Measurements from ENCODE around the gene IGLL5. TPM values are rescaled to one million over a fixed set of nuclear protein-coding genes. Genes with fewer than 3 reads are reported as not detected.

The IGLL5 gene
- total and polyA plus RNA-seq, 2 donors (not counting 3 experiments of a cell fraction or from before 2014, with no cell fraction given): not detected

DNA sequence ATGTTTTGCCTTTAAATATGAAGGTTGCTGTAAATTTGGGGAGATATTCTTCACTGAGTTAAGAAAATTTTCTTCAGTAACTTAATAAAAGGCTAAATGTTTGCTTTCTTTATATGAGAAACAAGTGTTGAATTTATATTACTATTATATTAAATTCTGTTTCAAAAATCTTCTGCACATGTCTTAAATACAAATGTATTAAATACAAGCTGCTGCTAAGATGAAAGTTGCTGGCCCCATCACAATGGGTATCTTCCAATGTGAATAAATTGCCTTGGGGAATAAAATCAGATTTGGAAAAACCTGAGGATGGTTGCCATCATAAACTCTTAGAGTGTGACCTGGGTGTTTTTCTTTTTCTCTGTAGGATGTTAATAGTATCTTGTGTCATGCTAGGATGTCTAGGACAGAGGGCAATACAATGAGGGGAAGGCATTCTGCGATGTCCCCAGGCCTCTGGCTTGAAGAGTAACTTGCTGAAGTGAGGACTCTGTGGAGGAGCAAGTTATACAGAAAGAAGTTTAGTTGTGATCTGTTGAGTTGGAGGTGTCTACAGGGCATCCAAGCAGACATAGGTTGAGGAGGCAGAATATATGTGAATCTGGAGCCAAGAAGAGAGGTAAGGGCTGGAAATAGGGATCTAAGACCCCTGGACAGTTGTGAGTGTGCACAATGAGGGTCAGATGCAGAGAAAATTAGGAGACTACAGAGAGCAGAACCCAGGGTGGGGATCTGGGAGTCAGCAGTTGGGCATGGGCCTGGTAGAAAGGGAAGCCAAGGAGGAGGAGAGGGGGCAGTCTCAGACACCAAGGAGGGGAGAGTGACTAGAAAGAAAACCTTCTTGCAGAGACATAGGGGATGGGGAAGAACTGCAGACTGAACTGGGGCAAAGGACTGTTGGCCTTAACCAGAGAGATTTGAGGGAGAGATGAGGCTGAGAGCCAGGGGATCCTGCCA, 4.8 kb downstream of the IGLL5 start:
- Histone ChIP-seq H3K9me1 (replicated peaks; ENCODE audit: control insufficient read depth, extremely low read depth, insufficient read depth, low read length) (no peaks in the 10 kb centered on the region), H3K4me2 (ENCODE audit: insufficient read depth, low read length) (no peak overlapping the region), H3K27me3 (ENCODE audit: control insufficient read depth in 2 of 2, insufficient read depth in 2 of 2, low read length in 2 of 2) (peaks cover 2 to 5% of the 10 kb centered on the region in 2 experiments), H3K9me3 (replicated peaks; ENCODE audit: control insufficient read depth, insufficient read depth, low read length) (no peaks in the 10 kb centered on the region), H3K79me2 (ENCODE audit: control insufficient read depth, insufficient read depth, low read length) (no peaks in the 10 kb centered on the region), H3K4me3 (replicated peaks in 1 of 3; ENCODE audit: insufficient read depth in 1 of 3, low read depth in 1 of 3, low read length in 3 of 3) (no peak overlapping the region), H4K20me1 (replicated peaks; ENCODE audit: control insufficient read depth, extremely low read depth, insufficient read depth, low read length) (no peaks in the 10 kb centered on the region), H2AFZ (ENCODE audit: low read depth, low read length) (no peak overlapping the region), H3K27ac (ENCODE audit: insufficient read depth, low read depth, low read length) (no peak overlapping the region), H3K4me1 (ENCODE audit: control insufficient read depth, extremely low read depth, insufficient read depth, low read length) (no peaks in the 10 kb centered on the region), H3K9ac (replicated peaks; ENCODE audit: extremely low read depth, insufficient read depth, low read length) (no peak overlapping the region), H3K36me3 (ENCODE audit: control insufficient read depth in 2 of 2, extremely low read depth in 1 of 2, insufficient read depth in 2 of 2, low read length in 2 of 2) (no peaks in the 10 kb centered on the region)
- no TSS peak for BruUV-seq (replicated peaks)
- DNase-seq (ENCODE audit: low read depth, low spot score) (no peak), FAIRE-seq (no peak)
- POLR2A ChIA-PET: no interaction called here
- dilution Hi-C loops (cut with MboI; ENCODE audit: extremely low pct_ligation_motif_present, low sequenced_read_pairs) (no loop called here), intact Hi-C loops (cut with micrococcal nuclease) (no loop called here)
- no peak for TF ChIP-seq MYC (IDR thresholded peaks at IDR 0.05; ENCODE audit: low read depth, low read length)
- TF ChIP-seq POLR2AphosphoS5 (IDR thresholded peaks at IDR 0.05; ENCODE audit: insufficient read depth, low read depth, low read length): no peak
- TF ChIP-seq, protein P1, sequence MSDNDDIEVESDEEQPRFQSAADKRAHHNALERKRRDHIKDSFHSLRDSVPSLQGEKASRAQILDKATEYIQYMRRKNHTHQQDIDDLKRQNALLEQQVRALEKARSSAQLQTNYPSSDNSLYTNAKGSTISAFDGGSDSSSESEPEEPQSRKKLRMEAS (IDR thresholded peaks at IDR 0.05; ENCODE audit: insufficient read depth, insufficient read length): no peak
- no peak for TF ChIP-seq POLR2A (IDR thresholded peaks at IDR 0.05; ENCODE audit: low read depth, low read length)
- no peak for TF ChIP-seq JUN (IDR thresholded peaks at IDR 0.05; ENCODE audit: borderline replicate concordance, insufficient read depth, insufficient read length, low read depth)
- no peak for TF ChIP-seq FOS (IDR thresholded peaks at IDR 0.05; ENCODE audit: borderline replicate concordance, insufficient read depth, low read length)
- TF ChIP-seq GATA2 (IDR thresholded peaks at IDR 0.05; ENCODE audit: insufficient read depth, insufficient read length, low read depth, low read length): no peak
- TF ChIP-seq, protein P2, sequence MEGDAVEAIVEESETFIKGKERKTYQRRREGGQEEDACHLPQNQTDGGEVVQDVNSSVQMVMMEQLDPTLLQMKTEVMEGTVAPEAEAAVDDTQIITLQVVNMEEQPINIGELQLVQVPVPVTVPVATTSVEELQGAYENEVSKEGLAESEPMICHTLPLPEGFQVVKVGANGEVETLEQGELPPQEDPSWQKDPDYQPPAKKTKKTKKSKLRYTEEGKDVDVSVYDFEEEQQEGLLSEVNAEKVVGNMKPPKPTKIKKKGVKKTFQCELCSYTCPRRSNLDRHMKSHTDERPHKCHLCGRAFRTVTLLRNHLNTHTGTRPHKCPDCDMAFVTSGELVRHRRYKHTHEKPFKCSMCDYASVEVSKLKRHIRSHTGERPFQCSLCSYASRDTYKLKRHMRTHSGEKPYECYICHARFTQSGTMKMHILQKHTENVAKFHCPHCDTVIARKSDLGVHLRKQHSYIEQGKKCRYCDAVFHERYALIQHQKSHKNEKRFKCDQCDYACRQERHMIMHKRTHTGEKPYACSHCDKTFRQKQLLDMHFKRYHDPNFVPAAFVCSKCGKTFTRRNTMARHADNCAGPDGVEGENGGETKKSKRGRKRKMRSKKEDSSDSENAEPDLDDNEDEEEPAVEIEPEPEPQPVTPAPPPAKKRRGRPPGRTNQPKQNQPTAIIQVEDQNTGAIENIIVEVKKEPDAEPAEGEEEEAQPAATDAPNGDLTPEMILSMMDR (IDR thresholded peaks at IDR 0.05; ENCODE audit: extremely low read depth in 1 of 2, insufficient read depth in 1 of 2, low read depth in 1 of 2, low read length in 2 of 2): no peak
- TF ChIP-seq EZH2 (IDR thresholded peaks at IDR 0.05; ENCODE audit: borderline replicate concordance, low read depth, low read length, severe bottlenecking): no peak
- CTCF ChIA-PET: interaction anchor here (1.5 kb wide), 1 partner anchor 9 kb away, joined by 5 read pairs; no protein-coding TSS in a partner anchor

Measured in endothelial cell of umbilical vein (primary cell).